ENCODE measurements around the gene TMEM33.

- TF ChIP-seq CTCF (IDR thresholded peaks at IDR 0.05) (no peak), TP53 (CRISPR knock-in tag; IDR thresholded peaks at IDR 0.05) (no peak)
Observed at GRCh38 chr4:41918278-41918677, 17.0 kb upstream of the TMEM33 start.

Measured in WTC11 (cell line).